ENCODE data around the gene MYDGF. TPM values are rescaled to one million over a fixed set of nuclear protein-coding genes. Genes with fewer than 3 reads are reported as not detected.
A peak's percentile ranks its signal among the peaks of the same experiment; 100 is the strongest.

Gene MYDGF
- total RNA-seq, 1 donor from 2014 or later: 94.2 TPM

GRCh38 chr19:4645718-4646117 lies 24.4 kb downstream of the MYDGF start:
- DNase-seq: no peak
- Histone ChIP-seq H3K4me1 (no peaks in the 10 kb centered on the region), H3K27me3 (no peaks in the 10 kb centered on the region), H3K9me3 (no peaks in the 10 kb centered on the region), H3K36me3 (no peaks in the 10 kb centered on the region), H3K27ac (no peak overlapping the region), H3K4me3 (no peak overlapping the region)
- TF ChIP-seq CTCF (IDR thresholded peaks at IDR 0.05): no peak
- no peak for ATAC-seq
- intact Hi-C loops (cut with DNase I): no loop called here

- H3K9me3 ChIP-seq: no peaks in the 10 kb centered on the region
- no peaks in the 10 kb centered on the region for H3K27me3 ChIP-seq
- H3K27ac ChIP-seq: no peak overlapping the region
- no peak for TF ChIP-seq CTCF (IDR thresholded peaks at IDR 0.05)
- peaks cover 9% of the 10 kb centered on the region for H3K4me1 ChIP-seq
- intact Hi-C loops (cut with DNase I): no loop called here
- ATAC-seq (no peak), DNase-seq (no peak)
- H3K4me3 ChIP-seq: no peak overlapping the region
- no peaks in the 10 kb centered on the region for H3K36me3 ChIP-seq
Measured at GRCh38 chr19:4642625-4643024, 27.5 kb downstream of the MYDGF start.

DNA sequence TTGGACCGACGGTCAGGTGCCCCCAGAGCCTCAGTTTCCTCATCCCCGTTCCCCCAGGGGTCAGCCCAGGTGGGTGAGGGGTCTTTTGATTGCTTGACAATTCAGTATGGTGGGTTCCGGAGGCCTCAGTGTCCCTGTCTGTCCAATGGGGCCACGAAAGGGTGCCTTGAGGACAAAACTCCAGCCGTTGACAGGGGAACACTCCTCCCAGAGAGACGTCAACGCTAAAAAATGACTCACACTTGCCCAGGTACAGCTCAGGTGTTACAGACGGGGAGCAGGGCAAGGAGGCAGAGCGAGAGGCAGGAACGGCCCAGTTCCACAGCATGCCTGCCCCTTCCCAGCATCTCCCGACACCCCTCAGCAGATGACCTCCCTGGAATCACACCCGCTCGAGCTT lies 29.0 kb downstream of the MYDGF start:
- no peak overlapping the region for H3K27ac ChIP-seq
- peaks cover 20% of the 10 kb centered on the region for H3K4me1 ChIP-seq
- H3K36me3 ChIP-seq: no peaks in the 10 kb centered on the region
- H3K27me3 ChIP-seq: no peaks in the 10 kb centered on the region
- intact Hi-C loops (cut with DNase I): no loop called here
- no peaks in the 10 kb centered on the region for H3K9me3 ChIP-seq
- TF ChIP-seq CTCF (IDR thresholded peaks at IDR 0.05): no peak
- DNase-seq (no peak), ATAC-seq (no peak)
- peak overlapping the region; percentile 71 for H3K4me3 ChIP-seq

- peak overlapping the region; percentile 78 for H3K27ac ChIP-seq
- H3K36me3 ChIP-seq: no peaks in the 10 kb centered on the region
- H3K4me3 ChIP-seq: peak overlapping the region; percentile 71
- intact Hi-C loops (cut with DNase I): no loop called here
- no peaks in the 10 kb centered on the region for H3K27me3 ChIP-seq
- peaks cover 20% of the 10 kb centered on the region for H3K4me1 ChIP-seq
- no peaks in the 10 kb centered on the region for H3K9me3 ChIP-seq
- no peak for ATAC-seq
- no peak for DNase-seq
- no peak for TF ChIP-seq CTCF (IDR thresholded peaks at IDR 0.05)
Measured at GRCh38 chr19:4640247-4641000, 29.7 kb downstream of the MYDGF start.

DNA sequence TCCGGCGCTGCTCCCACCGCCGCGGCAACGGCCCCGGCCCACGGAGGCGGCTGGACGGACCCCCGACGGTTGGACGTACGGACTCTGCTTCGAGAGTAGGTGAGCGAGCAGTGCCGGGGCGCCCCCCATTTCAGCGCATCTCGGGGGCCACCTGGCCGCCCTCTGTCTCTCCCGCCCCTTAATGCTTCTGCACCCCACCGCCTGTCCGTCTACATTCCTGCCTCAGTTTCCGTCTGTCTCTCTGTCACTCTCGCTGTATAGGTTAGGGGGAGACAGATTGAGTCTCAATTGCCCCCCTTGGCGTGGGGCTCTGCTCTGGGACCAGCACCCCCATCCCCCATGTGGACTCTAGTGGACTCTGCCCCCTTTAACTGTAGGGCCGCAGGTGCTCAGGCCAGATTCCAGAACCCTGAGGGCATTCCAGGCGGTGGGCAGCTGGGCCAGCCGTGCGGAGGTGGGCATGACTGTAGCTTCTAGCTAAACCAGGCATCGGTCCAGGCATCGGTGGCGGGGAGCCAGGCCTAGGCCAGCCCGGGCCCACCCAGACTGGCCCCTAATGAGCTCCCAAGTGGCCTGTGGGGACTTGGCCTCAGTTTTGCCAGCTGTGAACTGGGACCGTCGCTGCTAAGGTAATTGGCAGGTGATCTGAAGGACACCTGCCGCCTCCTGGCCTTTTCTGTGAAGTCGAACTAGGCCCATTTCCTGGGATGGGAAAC lies 30.5 kb downstream of the MYDGF start:
- DNase-seq: peak; percentile 72

More for the DNA sequence above, 30.5 kb downstream of the MYDGF start:
- H3K4me3 ChIP-seq: peak overlapping the region; percentile 71
- intact Hi-C loops (cut with DNase I): loop anchor here (10.0 kb wide), 1 partner anchor 65 kb away; no protein-coding TSS in a partner anchor
- no peaks in the 10 kb centered on the region for H3K27me3 ChIP-seq
- no peaks in the 10 kb centered on the region for H3K9me3 ChIP-seq
- peaks cover 20% of the 10 kb centered on the region for H3K4me1 ChIP-seq
- no peaks in the 10 kb centered on the region for H3K36me3 ChIP-seq
- peak overlapping the region; percentile 78 for H3K27ac ChIP-seq
- no peak for TF ChIP-seq CTCF (IDR thresholded peaks at IDR 0.05)
- ATAC-seq: no peak
